NCI-H460 (cell line): ENCODE data around the gene PTPRG. TPM values are rescaled to one million over a fixed set of nuclear protein-coding genes. Genes with fewer than 3 reads are reported as not detected.

Source experiments
- DNase-seq: peaks from one replicate; pipeline ENCODE4 v3.0.0-alpha.2; 2016; ENCODE audit warnings: low read depth; ENCODE audit errors: extremely low read depth
- total RNA-seq: library from RNA; depleted of rRNA; stranded (reverse); fragments of >200 nt; shearing (Covaris generic); gene quantifications from 2 replicates; pipeline ENCODE4 v1.2.3, GENCODE V29; 2014

The PTPRG gene
- total RNA-seq, 1 experiment from 2014 or later: 24.9 TPM

DNA sequence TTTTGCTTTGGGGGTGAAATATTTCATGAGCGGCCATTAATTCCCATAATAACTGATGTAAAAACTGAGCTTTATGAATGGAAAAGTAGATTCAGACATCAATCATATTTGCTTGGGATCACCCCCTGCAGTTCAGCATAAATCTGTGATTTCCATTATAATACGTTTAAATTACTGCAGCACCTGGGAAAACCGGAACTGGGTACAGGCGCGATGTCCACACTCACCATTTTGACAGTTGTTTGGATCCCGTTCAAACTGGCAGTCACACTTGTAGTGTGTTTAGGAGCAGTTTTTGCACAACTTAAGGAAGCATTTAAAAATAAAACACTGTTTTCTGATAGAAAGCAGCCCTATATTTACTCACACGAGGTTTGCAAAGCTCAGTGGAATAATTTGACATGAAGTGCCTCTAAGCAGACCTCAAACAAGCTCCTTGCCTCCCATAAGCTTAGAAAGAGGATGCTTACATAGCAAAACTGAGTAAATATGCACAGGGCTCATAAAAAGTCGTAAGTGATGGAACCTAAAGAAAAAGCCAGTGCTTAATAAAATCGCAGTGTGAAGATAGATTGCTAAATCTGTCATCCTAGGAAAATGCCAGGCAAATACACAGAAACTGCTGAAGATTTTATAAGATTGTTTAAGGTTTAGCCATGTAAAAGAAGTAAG lies 377.6 kb downstream of the PTPRG start:
- no peak for DNase-seq

GRCh38 chr3:61940236-61940635 lies 378.9 kb downstream of the PTPRG start:
- DNase-seq: no peak

DNA sequence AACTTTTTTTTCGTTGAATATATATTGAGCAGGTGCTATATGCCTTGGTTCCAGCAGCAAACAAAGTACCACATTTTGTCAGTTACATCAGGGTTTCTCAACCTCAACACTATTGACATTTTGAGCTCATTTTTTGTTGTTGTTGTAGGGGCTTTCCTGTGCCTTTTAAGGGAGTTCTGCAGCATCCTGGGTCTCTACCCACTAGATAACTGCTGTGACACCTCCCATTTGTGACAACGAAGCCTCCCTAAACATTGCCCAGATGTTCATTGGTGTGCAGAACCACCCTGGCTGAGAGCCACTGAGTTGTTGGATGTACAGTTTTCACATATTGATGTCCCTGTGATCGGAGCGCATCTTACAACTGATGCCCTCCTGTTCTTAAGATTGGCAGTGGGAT lies 382.6 kb downstream of the PTPRG start:
- no peak for DNase-seq

- DNase-seq: no peak
Measured at GRCh38 chr3:61944726-61945125, 383.4 kb downstream of the PTPRG start.

DNA sequence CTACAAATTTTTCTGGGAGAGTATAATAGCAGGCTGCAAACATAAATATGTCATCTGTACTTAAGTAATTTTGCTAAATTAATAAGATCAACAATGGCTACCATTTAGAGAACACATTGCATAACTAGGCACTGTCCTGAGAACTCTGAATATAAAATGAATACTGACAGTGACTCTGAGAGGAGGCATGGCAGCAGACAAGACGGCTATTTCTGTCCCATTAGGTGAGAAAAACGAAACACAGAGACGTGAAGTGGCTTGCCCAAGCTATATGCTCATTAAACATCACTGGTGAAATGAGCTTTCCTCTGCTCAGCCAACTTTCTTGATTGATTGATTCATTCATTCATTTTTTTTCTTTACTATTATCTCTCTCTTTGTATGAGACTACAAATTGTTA lies 384.3 kb downstream of the PTPRG start:
- DNase-seq: no peak

GRCh38 chr3:61946570-61947324 lies 385.4 kb downstream of the PTPRG start:
- no peak for DNase-seq

- no peak for DNase-seq
Measured at GRCh38 chr3:61947456-61947855, 386.1 kb downstream of the PTPRG start.

GRCh38 chr3:61948699-61949305 lies 387.4 kb downstream of the PTPRG start:
- DNase-seq: no peak

DNA sequence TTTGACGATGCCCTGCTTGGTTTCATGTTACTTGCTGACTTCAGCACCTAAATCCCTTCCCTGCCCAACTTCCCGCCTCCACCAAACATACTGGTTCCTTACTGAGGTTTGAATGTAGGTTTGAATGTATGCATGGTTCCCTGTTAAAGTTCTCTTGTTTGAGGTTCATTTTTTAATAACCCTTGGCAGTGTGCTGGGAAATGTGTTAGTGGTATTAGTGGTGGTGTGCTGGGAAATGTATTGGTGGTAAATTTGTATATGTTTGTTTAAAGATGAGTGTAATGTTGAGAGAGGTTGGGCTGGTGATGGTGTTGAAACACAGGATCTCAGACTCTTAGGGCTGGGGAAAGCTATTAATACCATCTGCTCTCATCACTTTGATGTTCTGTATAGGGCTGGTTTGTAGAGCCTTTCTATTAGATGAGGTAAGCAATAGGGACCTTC lies 392.7 kb downstream of the PTPRG start:
- DNase-seq: no peak

DNA sequence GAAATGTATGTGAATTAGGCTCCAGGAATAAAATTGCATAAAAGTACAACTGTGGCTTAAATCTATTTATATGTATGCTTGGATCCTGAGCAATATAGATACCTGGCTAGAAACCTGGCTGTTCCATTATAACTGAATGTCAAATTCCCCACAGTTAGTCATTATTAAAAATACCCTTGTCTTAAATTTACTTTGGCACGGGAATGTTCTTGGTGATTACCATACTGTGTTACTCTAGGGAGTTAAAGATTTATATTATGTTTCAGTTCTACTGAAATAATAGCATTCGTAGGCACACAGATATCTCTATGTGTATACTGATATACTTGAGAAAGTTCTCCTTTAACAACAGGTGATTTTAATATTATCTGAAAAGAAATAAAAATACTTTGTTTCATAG lies 394.1 kb downstream of the PTPRG start:
- no peak for DNase-seq

DNA sequence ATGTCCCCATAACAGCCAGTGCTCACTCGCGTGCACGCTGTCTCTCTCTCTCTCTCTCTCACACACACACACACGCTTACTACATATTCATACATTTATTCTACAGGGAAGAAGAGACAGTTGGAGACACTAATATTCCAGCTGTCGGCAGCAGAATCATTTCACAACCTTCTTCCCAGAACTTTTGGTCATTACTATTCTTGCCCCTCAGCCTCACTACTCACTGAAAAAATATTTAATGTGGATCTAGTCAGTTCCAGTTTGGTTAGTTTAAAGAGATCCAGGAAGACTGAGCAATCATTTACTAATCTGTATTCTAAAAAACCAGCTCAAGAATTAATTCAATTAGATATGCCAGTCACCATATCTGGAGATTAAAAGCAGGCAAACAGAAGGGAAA lies 394.9 kb downstream of the PTPRG start:
- DNase-seq: no peak

- DNase-seq: no peak
Measured at GRCh38 chr3:61957259-61957658, 395.9 kb downstream of the PTPRG start.

DNA sequence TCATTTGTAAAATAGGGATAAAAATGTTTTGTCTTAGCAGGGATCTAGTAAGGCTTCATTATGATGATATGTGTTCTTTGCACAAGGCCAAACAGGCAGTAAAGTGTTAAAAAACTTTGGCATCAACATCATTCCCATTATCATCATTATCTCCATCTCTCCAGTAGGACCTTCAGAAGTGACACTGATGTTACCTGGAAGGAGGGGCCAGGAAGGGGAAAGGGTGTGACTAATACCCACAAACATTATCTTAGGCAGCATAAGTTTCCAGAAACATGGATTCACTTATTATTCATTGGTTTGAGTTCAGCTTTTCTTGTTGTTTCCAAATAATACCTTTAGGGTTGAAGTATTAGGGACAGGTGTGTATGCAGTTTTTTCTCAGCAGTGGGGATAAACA lies 399.6 kb downstream of the PTPRG start:
- no peak for DNase-seq

DNA sequence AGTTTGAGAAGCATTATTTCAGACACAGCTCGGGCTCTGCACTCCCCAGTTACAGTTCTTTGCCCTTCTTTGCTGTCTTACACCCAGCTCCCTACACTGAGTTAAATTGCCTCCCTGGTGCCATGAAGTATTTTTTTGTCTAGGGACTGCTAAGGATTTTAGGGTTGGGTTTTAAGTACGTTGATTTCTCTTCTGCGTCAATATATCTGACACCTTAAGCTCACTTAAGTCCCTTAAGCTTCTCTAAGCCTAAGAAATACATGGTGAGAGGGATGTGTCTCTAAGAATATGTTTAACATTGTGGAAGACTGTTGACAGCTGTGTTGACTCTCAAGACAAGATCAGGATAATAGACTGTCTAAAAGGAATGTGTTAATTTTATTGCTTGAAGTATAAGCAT lies 400.5 kb downstream of the PTPRG start:
- no peak for DNase-seq

GRCh38 chr3:61964566-61964965 lies 403.2 kb downstream of the PTPRG start:
- no peak for DNase-seq

GRCh38 chr3:61965770-61966131 lies 404.4 kb downstream of the PTPRG start:
- no peak for DNase-seq

GRCh38 chr3:61966200-61966599 lies 404.8 kb downstream of the PTPRG start:
- DNase-seq: no peak

DNA sequence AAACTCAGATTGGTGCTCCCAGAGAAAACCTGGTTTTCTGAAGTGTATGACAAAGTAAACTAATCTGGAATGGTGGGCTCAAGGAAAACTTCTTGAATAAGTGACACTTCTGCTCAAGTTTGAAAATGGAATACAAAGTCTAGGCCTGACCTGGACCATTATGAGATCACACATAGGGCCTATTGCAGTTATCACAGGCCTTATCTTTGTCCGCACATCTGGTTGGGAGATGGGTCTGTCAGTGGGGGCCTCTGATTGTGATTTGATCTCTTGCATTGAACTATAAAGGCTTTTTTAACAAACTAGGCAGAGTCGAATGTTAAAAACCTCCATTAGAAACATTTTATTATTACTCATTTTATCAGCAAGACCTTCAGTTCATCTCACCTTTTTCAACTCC lies 405.6 kb downstream of the PTPRG start:
- DNase-seq: no peak

GRCh38 chr3:61967937-61968336 lies 406.6 kb downstream of the PTPRG start:
- no peak for DNase-seq

DNA sequence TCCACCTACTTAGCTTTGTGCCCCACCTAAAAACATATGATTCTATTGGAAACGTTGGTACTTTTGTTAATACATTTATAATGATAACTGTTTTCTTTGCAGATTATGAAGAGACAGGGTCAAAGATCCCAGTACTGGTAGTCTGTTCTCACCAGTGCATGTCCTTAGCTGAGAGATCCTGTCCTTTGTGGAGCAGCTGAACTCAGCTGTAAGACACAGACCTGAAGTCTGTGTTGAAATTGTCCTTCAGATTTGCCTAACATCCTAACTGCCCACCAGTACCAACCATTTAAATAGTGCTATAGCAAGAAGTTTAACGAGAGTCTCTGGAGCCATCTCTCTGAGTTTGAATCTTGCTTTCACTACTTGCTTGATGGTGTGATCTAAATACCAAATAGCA lies 413.3 kb downstream of the PTPRG start:
- no peak for DNase-seq

- DNase-seq: no peak
Measured at GRCh38 chr3:61975199-61975598, 413.8 kb downstream of the PTPRG start.

GRCh38 chr3:61975936-61976335 lies 414.6 kb downstream of the PTPRG start:
- DNase-seq: no peak
